Spleen (tissue), 7 donors: ENCODE results near the gene HECTD1.

Source experiments
- POLR2A ChIP-seq, 3 donors: fragments of 450-650 bp; IDR thresholded peaks; one replicate each; pipeline ENCODE4 v1.5.1; 2017; ENCODE audit warnings: antibody characterized with exemption in 3 of 3, mild to moderate bottlenecking in 1 of 3
- TF ChIP-seq, protein P1 (sequence below), 11 experiments: fragments of 200-600 bp in 7 of 11; fragments of 450-650 bp in 4 of 11; sonication (generic) in 4 of 11; IDR thresholded peaks in 8 of 11; conservative IDR thresholded peaks in 3 of 11; 1 replicate in 7 of 11; 2 replicates in 4 of 11; pipeline versions ENCODE4 v1.4.0 to v1.8.0; 2016 to 2021; ENCODE audit warnings: antibody characterized with exemption in 11 of 11, inconsistent platforms in 4 of 11, mild to moderate bottlenecking in 1 of 11
- donor health status: DM: no; HTN: no; CAD: no; lungs with moderate emphysema.
- donor health status: DM: no; HTN: no; CAD: no.
- donor health status: DM: no; HTN: no; CAD: no.

DNA sequence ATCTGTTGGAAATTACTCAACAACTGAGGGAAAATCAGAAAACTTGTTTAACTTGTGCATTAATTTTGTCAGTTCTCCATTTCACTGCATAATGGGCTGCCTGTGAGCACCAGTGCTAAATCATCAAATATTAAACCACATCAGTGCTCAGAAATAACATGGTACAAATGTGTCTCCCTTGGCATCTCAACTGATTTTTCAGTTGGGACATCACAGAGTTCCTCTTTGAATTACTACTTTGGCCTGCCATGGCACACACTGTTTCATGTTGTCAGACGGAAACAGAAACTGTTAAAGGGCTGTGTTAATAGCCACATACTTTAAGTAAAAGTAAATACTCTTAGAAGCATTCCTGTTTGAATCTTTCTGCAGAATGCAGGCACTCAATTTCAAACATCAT is 139.4 kb downstream of the HECTD1 start:
- TF ChIP-seq, protein P1, sequence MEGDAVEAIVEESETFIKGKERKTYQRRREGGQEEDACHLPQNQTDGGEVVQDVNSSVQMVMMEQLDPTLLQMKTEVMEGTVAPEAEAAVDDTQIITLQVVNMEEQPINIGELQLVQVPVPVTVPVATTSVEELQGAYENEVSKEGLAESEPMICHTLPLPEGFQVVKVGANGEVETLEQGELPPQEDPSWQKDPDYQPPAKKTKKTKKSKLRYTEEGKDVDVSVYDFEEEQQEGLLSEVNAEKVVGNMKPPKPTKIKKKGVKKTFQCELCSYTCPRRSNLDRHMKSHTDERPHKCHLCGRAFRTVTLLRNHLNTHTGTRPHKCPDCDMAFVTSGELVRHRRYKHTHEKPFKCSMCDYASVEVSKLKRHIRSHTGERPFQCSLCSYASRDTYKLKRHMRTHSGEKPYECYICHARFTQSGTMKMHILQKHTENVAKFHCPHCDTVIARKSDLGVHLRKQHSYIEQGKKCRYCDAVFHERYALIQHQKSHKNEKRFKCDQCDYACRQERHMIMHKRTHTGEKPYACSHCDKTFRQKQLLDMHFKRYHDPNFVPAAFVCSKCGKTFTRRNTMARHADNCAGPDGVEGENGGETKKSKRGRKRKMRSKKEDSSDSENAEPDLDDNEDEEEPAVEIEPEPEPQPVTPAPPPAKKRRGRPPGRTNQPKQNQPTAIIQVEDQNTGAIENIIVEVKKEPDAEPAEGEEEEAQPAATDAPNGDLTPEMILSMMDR (IDR thresholded peaks at IDR 0.05 in 8 of 11, conservative IDR thresholded peaks at IDR 0.05 in 3 of 11) = no peak
- TF ChIP-seq POLR2A (IDR thresholded peaks at IDR 0.05) = no peak
